HEK293 (cell line): ENCODE data around the gene ZNF536.

Source experiments
- CTCF ChIA-PET: fragments of 350-600 bp; formaldehyde crosslinking; extraction: SDS; loops from one replicate; lab custom pipeline; 2021; ENCODE audit warnings: antibody characterized with exemption; lab: Yijun Ruan, JAX
- POLR2A ChIA-PET: fragments of 300-600 bp; formaldehyde crosslinking; extraction: SDS; loops from one replicate; lab custom pipeline; 2020; ENCODE audit warnings: antibody characterized with exemption, inconsistent platforms; lab: Yijun Ruan, JAX
- H3K27ac ChIP-seq: fragments of 200-500 bp; sonication (Bioruptor generic); 2 replicates; pipeline ENCODE4 v1.5.1; 2014; ENCODE audit warnings: low read depth, low read length, control low read depth, inconsistent platforms; ENCODE audit errors: extremely low read depth
- H3K36me3 ChIP-seq, 2 experiments: fragments of 200-500 bp in 1 of 2; sonication (Bioruptor generic) in 1 of 2; 1 replicate in 1 of 2; 2 replicates in 1 of 2; pipeline ENCODE4 v1.5.1; 2014 to 2017; ENCODE audit warnings: inconsistent platforms in 2 of 2, low read length in 2 of 2; ENCODE audit not compliant: control insufficient read depth in 2 of 2, insufficient read depth in 1 of 2
- H3K4me1 ChIP-seq: fragments of 200-500 bp; sonication (Bioruptor generic); 2 replicates; pipeline ENCODE4 v1.5.1; 2014; ENCODE audit warnings: mild to moderate bottlenecking, low read length, inconsistent platforms; ENCODE audit not compliant: control insufficient read depth, insufficient read depth
- H3K4me3 ChIP-seq: 2 replicates; pipeline ENCODE4 v1.5.1; 2011; ENCODE audit warnings: low read depth, mild to moderate bottlenecking, control low read depth, low read length, moderate library complexity
- H3K9me3 ChIP-seq: fragments of 200-500 bp; sonication (Bioruptor generic); 2 replicates; pipeline ENCODE4 v1.5.1; 2014; ENCODE audit warnings: low read depth, low read length, inconsistent platforms; ENCODE audit not compliant: control insufficient read depth, insufficient read depth
- CTCF ChIP-seq: fragments of 450-650 bp; formaldehyde crosslinking; IDR thresholded peaks from 2 replicates; pipeline ENCODE4 v1.5.1; 2016; ENCODE audit warnings: missing biosample characterization, missing genetic modification characterization
- GLIS2 ChIP-seq: fragments of 450-650 bp; formaldehyde crosslinking; IDR thresholded peaks from 2 replicates; pipeline ENCODE4 v1.5.1; 2016; ENCODE audit warnings: missing biosample characterization, missing genetic modification characterization
- HOXC10 ChIP-seq: sonication (generic); formaldehyde crosslinking; IDR thresholded peaks from 2 replicates; pipeline ENCODE4 v1.8.1; 2023; ENCODE audit warnings: mild to moderate bottlenecking, missing genetic modification reagents
- IKZF3 ChIP-seq: fragments of 450-650 bp; IDR thresholded peaks from 2 replicates; pipeline ENCODE4 v1.5.0; 2018; ENCODE audit warnings: missing biosample characterization, mild to moderate bottlenecking, missing genetic modification characterization, moderate library complexity
- INSM2 ChIP-seq: fragments of 450-650 bp; formaldehyde crosslinking; IDR thresholded peaks from 2 replicates; pipeline ENCODE4 v1.5.1; 2016; ENCODE audit warnings: missing biosample characterization, missing genetic modification characterization
- KLF7 ChIP-seq: fragments of 450-650 bp; formaldehyde crosslinking; IDR thresholded peaks from 2 replicates; pipeline ENCODE4 v1.5.1; 2016; ENCODE audit warnings: missing biosample characterization, missing genetic modification characterization, borderline replicate concordance
- TCF7L2 ChIP-seq: IDR thresholded peaks from 2 replicates; pipeline ENCODE4 v1.6.1; 2011; ENCODE audit warnings: low read depth, mild to moderate bottlenecking, inconsistent platforms, low read length, moderate library complexity, borderline replicate concordance
- WT1 ChIP-seq: fragments of 450-650 bp; formaldehyde crosslinking; IDR thresholded peaks from 2 replicates; pipeline ENCODE4 v1.5.1; 2016; ENCODE audit warnings: missing biosample characterization, missing genetic modification characterization
- ZBTB1 ChIP-seq: fragments of 450-650 bp; formaldehyde crosslinking; IDR thresholded peaks from 2 replicates; pipeline ENCODE4 v1.5.1; 2016; ENCODE audit warnings: missing biosample characterization, missing genetic modification characterization
- ZBTB20 ChIP-seq: fragments of 450-650 bp; formaldehyde crosslinking; IDR thresholded peaks from 2 replicates; pipeline ENCODE4 v1.5.1; 2016; ENCODE audit warnings: missing biosample characterization, missing genetic modification characterization
- ZFP37 ChIP-seq: fragments of 450-650 bp; formaldehyde crosslinking; IDR thresholded peaks from 2 replicates; pipeline ENCODE4 v1.5.1; 2016; ENCODE audit warnings: missing biosample characterization, missing genetic modification characterization
- ZFP41 ChIP-seq: fragments of 450-650 bp; formaldehyde crosslinking; IDR thresholded peaks from 2 replicates; pipeline ENCODE4 v1.5.1; 2016; ENCODE audit warnings: missing biosample characterization, missing genetic modification characterization, borderline replicate concordance
- ZNF10 ChIP-seq: fragments of 450-650 bp; formaldehyde crosslinking; IDR thresholded peaks from 2 replicates; pipeline ENCODE4 v1.5.1; 2017; ENCODE audit warnings: missing biosample characterization, missing genetic modification characterization
- ZNF112 ChIP-seq: fragments of 450-650 bp; formaldehyde crosslinking; IDR thresholded peaks from 2 replicates; pipeline ENCODE4 v1.5.0; 2017; ENCODE audit warnings: missing biosample characterization, missing genetic modification characterization
- ZNF121 ChIP-seq: fragments of 450-650 bp; formaldehyde crosslinking; IDR thresholded peaks from 2 replicates; pipeline ENCODE4 v1.5.1; 2016; ENCODE audit warnings: missing biosample characterization, missing genetic modification characterization
- ZNF132 ChIP-seq: fragments of 450-650 bp; formaldehyde crosslinking; IDR thresholded peaks from 2 replicates; pipeline ENCODE4 v1.5.1; 2017; ENCODE audit warnings: missing biosample characterization, missing genetic modification characterization, borderline replicate concordance
- ZNF138 ChIP-seq: fragments of 450-650 bp; formaldehyde crosslinking; IDR thresholded peaks from 2 replicates; pipeline ENCODE4 v1.5.1; 2016; ENCODE audit warnings: missing biosample characterization, missing genetic modification characterization, borderline replicate concordance
- ZNF155 ChIP-seq: fragments of 450-650 bp; formaldehyde crosslinking; IDR thresholded peaks from 2 replicates; pipeline ENCODE4 v1.5.1; 2016; ENCODE audit warnings: missing biosample characterization, missing genetic modification characterization
- ZNF214 ChIP-seq: fragments of 450-650 bp; formaldehyde crosslinking; IDR thresholded peaks from 2 replicates; pipeline ENCODE4 v1.5.1; 2017; ENCODE audit warnings: missing biosample characterization, mild to moderate bottlenecking, missing genetic modification characterization, borderline replicate concordance
- ZNF221 ChIP-seq: fragments of 450-650 bp; formaldehyde crosslinking; IDR thresholded peaks from 2 replicates; pipeline ENCODE4 v1.5.1; 2017; ENCODE audit warnings: missing biosample characterization, missing genetic modification characterization, borderline replicate concordance
- ZNF26 ChIP-seq: fragments of 450-650 bp; formaldehyde crosslinking; IDR thresholded peaks from 2 replicates; pipeline ENCODE4 v1.5.1; 2016; ENCODE audit warnings: missing biosample characterization, missing genetic modification characterization
- ZNF302 ChIP-seq: fragments of 450-650 bp; formaldehyde crosslinking; IDR thresholded peaks from 2 replicates; pipeline ENCODE4 v1.5.1; 2016; ENCODE audit warnings: missing biosample characterization, missing genetic modification characterization, low read depth
- ZNF335 ChIP-seq: fragments of 450-650 bp; formaldehyde crosslinking; conservative IDR thresholded peaks from 2 replicates; pipeline ENCODE4 v1.5.1; 2016; ENCODE audit warnings: missing biosample characterization, missing genetic modification characterization
- ZNF558 ChIP-seq: fragments of 450-650 bp; formaldehyde crosslinking; IDR thresholded peaks from 2 replicates; pipeline ENCODE4 v1.5.1; 2016; ENCODE audit warnings: missing biosample characterization, missing genetic modification characterization
- ZNF600 ChIP-seq: fragments of 450-650 bp; formaldehyde crosslinking; IDR thresholded peaks from 2 replicates; pipeline ENCODE4 v1.5.1; 2016; ENCODE audit warnings: missing biosample characterization, missing genetic modification characterization
- ZNF610 ChIP-seq: fragments of 450-650 bp; formaldehyde crosslinking; IDR thresholded peaks from 2 replicates; pipeline ENCODE4 v1.5.1; 2016; ENCODE audit warnings: missing biosample characterization, missing genetic modification characterization, borderline replicate concordance
- ZNF621 ChIP-seq: fragments of 450-650 bp; formaldehyde crosslinking; IDR thresholded peaks from 2 replicates; pipeline ENCODE4 v1.5.1; 2017; ENCODE audit warnings: missing biosample characterization, missing genetic modification characterization
- ZNF624 ChIP-seq: fragments of 450-650 bp; formaldehyde crosslinking; IDR thresholded peaks from 2 replicates; pipeline ENCODE4 v1.5.1; 2017; ENCODE audit warnings: missing biosample characterization, missing genetic modification characterization
- ZNF707 ChIP-seq: fragments of 450-650 bp; formaldehyde crosslinking; IDR thresholded peaks from 2 replicates; pipeline ENCODE4 v1.5.1; 2016; ENCODE audit warnings: missing biosample characterization, missing genetic modification characterization
- ZNF76 ChIP-seq: fragments of 450-650 bp; formaldehyde crosslinking; IDR thresholded peaks from 2 replicates; pipeline ENCODE4; 2016; ENCODE audit warnings: low read depth, missing biosample characterization, missing genetic modification characterization, borderline replicate concordance
- ZNF777 ChIP-seq: fragments of 450-650 bp; formaldehyde crosslinking; IDR thresholded peaks from 2 replicates; pipeline ENCODE4 v1.5.1; 2017; ENCODE audit warnings: missing biosample characterization, missing genetic modification characterization, borderline replicate concordance

Gene ZNF536

GRCh38 chr19:30557927-30558557 is 185.9 kb downstream of the ZNF536 start:
- POLR2A ChIA-PET: no interaction called here
- peaks cover 8% of the 10 kb centered on the region for H3K4me1 ChIP-seq
- H3K27ac ChIP-seq: no peak overlapping the region
- H3K36me3 ChIP-seq: no peaks in the 10 kb centered on the region
- H3K9me3 ChIP-seq: no peaks in the 10 kb centered on the region
- CTCF ChIA-PET: interaction anchor here (0.6 kb wide), 2 partner anchors 476 to 1294 kb away, joined by 3 read pairs; no protein-coding TSS in a partner anchor
- no peak overlapping the region for H3K4me3 ChIP-seq
- TF ChIP-seq ZNF558 (tag by site-specific recombination): no peak
- TF ChIP-seq ZNF132: no peak
- TF ChIP-seq ZFP41 (tag by site-specific recombination): no peak
- no peak for TF ChIP-seq IKZF3 (tag by site-specific recombination)
- no peak for TF ChIP-seq ZNF138
- no peak for TF ChIP-seq GLIS2 (tag by site-specific recombination)
- TF ChIP-seq ZNF610 (tag by site-specific recombination): no peak
- TF ChIP-seq ZNF707 (tag by site-specific recombination): no peak
- TF ChIP-seq ZNF112 (tag by site-specific recombination): no peak
- no peak for TF ChIP-seq ZNF335 (tag by site-specific recombination)
- no peak for TF ChIP-seq ZBTB1 (tag by site-specific recombination)
- no peak for TF ChIP-seq ZNF76
- no peak for TF ChIP-seq ZNF302 (tag by site-specific recombination)
- no peak for TF ChIP-seq ZNF214
- no peak for TF ChIP-seq ZNF10
- no peak for TF ChIP-seq KLF7 (tag by site-specific recombination)

GRCh38 chr19:30558793-30559192 is 186.6 kb downstream of the ZNF536 start:
- TF ChIP-seq ZNF600 (tag by site-specific recombination): no peak
- no peak for TF ChIP-seq ZNF221 (tag by site-specific recombination)
- no peak for TF ChIP-seq INSM2 (tag by site-specific recombination)
- no peak for TF ChIP-seq ZBTB20 (tag by site-specific recombination)
- no peak for TF ChIP-seq ZNF76
- TF ChIP-seq WT1 (tag by site-specific recombination): no peak
- TF ChIP-seq ZNF777 (tag by site-specific recombination): no peak
- TF ChIP-seq TCF7L2: no peak
- TF ChIP-seq ZNF26 (tag by site-specific recombination): no peak
- TF ChIP-seq ZNF624: no peak
- TF ChIP-seq HOXC10 (CRISPR knock-in tag): no peak
- no peak for TF ChIP-seq ZNF121 (tag by site-specific recombination)
- no peak for TF ChIP-seq ZNF621 (tag by site-specific recombination)
- TF ChIP-seq ZNF155 (tag by site-specific recombination): no peak
- TF ChIP-seq ZFP37 (tag by site-specific recombination): no peak
- TF ChIP-seq CTCF (tag by site-specific recombination): no peak
- TF ChIP-seq, all 188 proteins: peak for 0
- no peak overlapping the region for H3K27ac ChIP-seq
- peaks cover 8% of the 10 kb centered on the region for H3K4me1 ChIP-seq
- POLR2A ChIA-PET: no interaction called here
- H3K4me3 ChIP-seq: no peak overlapping the region
- CTCF ChIA-PET: interaction anchor here (0.7 kb wide), 2 partner anchors 34 to 111 kb away, joined by 3 read pairs; no protein-coding TSS in a partner anchor
- H3K36me3 ChIP-seq: no peaks in the 10 kb centered on the region
- no peaks in the 10 kb centered on the region for H3K9me3 ChIP-seq
